GM12873 (cell line): Measurements from ENCODE around the gene MOV10.
A peak's percentile ranks its signal among the peaks of the same experiment; 100 is the strongest.

Experiments
- CTCF ChIP-seq: IDR thresholded peaks from 2 replicates; pipeline ENCODE4 v1.5.1; 2012; ENCODE audit warnings: low read depth, mild to moderate bottlenecking, moderate library complexity, low read length, control low read depth; ENCODE audit not compliant: insufficient read depth; ENCODE audit errors: missing control alignments

The MOV10 gene

GRCh38 chr1:112721966-112722524 lies 47.6 kb downstream of the MOV10 start:
- no peak for TF ChIP-seq CTCF

DNA sequence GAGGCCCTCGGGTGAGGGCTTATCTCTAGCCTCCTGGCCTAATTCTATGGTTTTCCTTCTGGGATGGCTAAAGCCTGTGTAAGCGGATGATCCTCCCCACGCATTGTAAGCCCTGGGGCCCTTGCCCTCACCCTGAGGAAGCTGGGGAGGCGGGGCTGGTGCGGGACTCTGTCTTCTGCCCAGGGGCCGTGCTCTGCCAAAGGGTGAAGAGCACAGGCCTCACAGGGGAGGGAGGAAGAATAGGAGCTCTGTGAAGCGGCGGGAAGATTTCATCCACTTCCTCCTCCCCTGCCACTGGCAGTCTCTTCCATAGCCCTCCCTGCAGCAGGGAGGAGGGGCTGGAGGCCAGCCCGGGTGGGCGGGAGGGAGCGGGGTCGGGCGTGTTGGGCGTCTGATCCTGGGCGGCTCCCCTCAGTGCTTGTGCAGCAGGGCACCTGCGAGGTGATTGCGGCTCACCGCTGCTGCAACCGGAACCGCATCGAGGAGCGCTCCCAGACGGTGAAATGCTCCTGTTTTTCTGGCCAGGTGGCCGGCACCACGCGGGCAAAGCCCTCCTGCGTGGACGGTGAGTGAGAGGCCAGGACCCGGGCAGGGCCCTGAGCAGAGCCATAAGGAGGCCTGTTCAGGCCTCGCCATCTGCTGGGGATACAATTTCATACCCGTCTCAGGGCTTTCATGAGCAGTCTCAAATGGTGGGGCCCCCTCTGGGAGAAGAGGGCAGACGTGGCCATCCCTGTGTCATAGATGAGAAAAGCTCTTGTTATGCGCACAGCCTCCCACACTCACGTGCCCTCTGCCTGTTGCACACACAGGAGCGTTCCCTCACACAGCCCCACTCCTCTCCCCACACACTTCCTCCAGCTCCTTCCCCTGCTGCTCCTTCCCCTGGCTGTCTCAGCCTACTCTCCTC lies 48.4 kb downstream of the MOV10 start:
- peak; percentile 5 for TF ChIP-seq CTCF

- no peak for TF ChIP-seq CTCF
Measured at GRCh38 chr1:112723511-112723839, 49.0 kb downstream of the MOV10 start.

GRCh38 chr1:112727716-112728115 lies 53.3 kb downstream of the MOV10 start:
- TF ChIP-seq CTCF = no peak

DNA sequence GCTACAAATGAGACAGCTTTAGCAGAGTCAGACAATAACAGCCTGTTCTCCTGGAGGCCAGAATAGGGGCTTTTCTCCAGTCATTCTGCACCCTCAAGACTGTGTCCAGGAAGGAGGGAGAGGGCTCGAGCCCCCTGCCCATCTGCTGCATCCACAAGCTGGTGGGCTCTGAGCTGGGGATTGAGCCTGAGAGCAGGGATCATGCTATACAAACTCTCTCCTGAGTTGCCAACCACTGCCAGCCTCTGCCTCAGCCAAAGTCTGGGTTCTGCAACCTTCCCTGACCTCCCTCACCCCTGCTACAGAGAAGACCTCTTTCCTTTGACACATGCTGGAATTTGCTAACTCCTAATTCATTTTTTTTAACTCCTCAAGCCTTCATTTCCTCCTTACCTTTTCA lies 55.5 kb downstream of the MOV10 start:
- TF ChIP-seq CTCF = no peak

DNA sequence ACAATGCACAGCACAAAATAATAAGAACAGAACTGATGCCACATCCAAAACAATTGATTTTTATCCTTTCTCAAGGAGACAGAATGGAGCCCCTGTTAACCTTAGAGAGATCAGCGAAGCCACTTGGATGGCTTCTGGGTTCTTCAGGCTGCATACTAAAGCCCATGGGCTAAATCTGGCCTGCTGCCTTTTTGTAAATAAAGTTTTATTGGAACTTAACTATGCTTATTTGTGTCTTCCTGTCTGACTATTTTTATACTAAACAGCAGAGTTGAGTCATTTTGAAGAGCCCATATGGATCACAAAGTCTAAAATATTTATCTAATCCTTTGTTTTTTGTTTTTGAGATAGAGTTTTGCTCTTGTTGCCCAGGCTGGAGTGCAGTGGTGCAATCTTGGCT lies 57.0 kb downstream of the MOV10 start:
- no peak for TF ChIP-seq CTCF

- no peak for TF ChIP-seq CTCF
Measured at GRCh38 chr1:112735752-112736151, 61.3 kb downstream of the MOV10 start.
